Measurements from ENCODE around the gene CTTNBP2.

Gene CTTNBP2

DNA sequence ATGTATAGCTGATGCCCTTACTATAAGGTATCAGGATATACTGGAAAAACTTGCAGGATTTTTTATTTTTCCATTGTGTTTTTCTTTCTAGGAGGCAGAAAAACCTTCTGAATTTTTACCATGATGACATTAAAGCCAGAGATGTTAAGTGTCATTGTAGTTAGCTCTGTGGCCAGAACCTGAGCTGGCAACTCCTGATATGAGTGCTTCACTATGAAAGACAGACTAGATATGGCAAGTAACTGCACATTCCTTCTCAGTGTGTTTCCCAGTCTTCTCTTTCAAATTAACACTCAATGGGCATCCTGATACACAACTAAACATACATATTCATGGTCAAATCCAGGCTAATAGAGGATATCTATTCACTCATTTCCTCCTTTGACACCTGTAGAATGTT lies 166.2 kb downstream of the CTTNBP2 start:
- H3K4me1 ChIP-seq, result no peaks in the 10 kb centered on the region; a peak in 1 of 20 replicates
- no peaks in the 10 kb centered on the region; a peak in 1 of 22 replicates for H3K9me3 ChIP-seq (replicated peaks in 1 of 11)
- H3K9ac ChIP-seq, result no peak overlapping the region
- no peak overlapping the region for H3K27ac ChIP-seq
- H3K36me3 ChIP-seq, result no peaks in the 10 kb centered on the region
- H4K20me1 ChIP-seq, result no peaks in the 10 kb centered on the region
- TF ChIP-seq Cebpa-rat (IDR thresholded peaks at IDR 0.05), result no peak
- no peak overlapping the region for H3K4me3 ChIP-seq
- no peak overlapping the region for H3K4me2 ChIP-seq
- H3K27me3 ChIP-seq, result no peaks in the 10 kb centered on the region

DNA sequence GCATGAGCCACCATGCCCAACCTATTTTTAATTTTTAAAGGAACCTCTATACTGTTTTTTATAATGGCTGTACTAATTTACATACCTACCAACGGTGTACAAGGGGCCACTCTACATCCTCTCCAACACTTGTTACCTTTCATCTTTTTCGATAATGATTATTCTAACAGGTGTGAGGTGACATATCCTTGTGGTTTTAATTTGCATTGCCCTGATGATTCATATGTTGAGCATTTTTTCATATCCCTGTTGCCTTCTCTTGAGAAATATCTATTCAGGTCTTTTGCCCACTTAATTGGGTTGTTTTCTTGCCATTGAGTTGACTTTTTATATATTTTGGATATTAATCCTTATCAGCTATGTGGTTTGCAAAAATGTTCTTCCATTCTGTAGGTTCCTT lies 167.0 kb downstream of the CTTNBP2 start:
- no peak overlapping the region for H3K9ac ChIP-seq
- no peaks in the 10 kb centered on the region for H3K27me3 ChIP-seq
- no peaks in the 10 kb centered on the region for H3K36me3 ChIP-seq
- H3K4me2 ChIP-seq, result no peak overlapping the region
- H3K4me3 ChIP-seq, result no peak overlapping the region
- no peaks in the 10 kb centered on the region for H3K4me1 ChIP-seq
- H3K27ac ChIP-seq, result no peak overlapping the region
- TF ChIP-seq Cebpa-rat (IDR thresholded peaks at IDR 0.05), result no peak
- H4K20me1 ChIP-seq, result no peaks in the 10 kb centered on the region
- H3K9me3 ChIP-seq (replicated peaks in 1 of 11), result no peaks in the 10 kb centered on the region; a peak in 1 of 22 replicates

DNA sequence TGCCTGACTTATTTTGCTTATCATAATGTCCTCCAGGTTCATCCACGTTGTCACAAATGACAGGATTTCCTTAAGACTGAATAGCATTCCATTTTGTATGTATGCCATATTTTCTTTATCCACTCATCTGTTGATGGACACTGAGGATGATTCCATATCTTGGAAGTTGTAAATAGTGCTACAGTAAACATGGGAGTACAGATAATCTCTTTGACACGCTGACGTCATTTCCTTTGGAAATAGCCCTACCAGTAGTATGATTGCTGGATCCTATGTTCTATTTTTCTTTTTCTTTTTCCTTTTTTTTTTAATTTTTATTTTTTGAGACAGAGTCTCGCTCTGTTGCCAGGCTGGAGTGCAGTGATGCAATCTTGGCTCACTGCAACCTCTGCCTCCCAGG lies 167.6 kb downstream of the CTTNBP2 start:
- TF ChIP-seq Cebpa-rat (IDR thresholded peaks at IDR 0.05), result no peak
- H3K36me3 ChIP-seq, result no peaks in the 10 kb centered on the region
- no peak overlapping the region for H3K27ac ChIP-seq
- no peak overlapping the region for H3K9ac ChIP-seq
- H3K27me3 ChIP-seq, result no peaks in the 10 kb centered on the region
- no peaks in the 10 kb centered on the region for H4K20me1 ChIP-seq
- H3K4me3 ChIP-seq, result no peak overlapping the region
- H3K4me2 ChIP-seq, result no peak overlapping the region
- H3K4me1 ChIP-seq, result no peaks in the 10 kb centered on the region
- H3K9me3 ChIP-seq (replicated peaks in 1 of 11), result no peaks in the 10 kb centered on the region; a peak in 1 of 22 replicates

- no peak for TF ChIP-seq Cebpa-rat (IDR thresholded peaks at IDR 0.05)
- H4K20me1 ChIP-seq, result no peaks in the 10 kb centered on the region
- no peaks in the 10 kb centered on the region for H3K36me3 ChIP-seq
- H3K27ac ChIP-seq, result no peak overlapping the region
- no peaks in the 10 kb centered on the region; a peak in 1 of 22 replicates for H3K9me3 ChIP-seq (replicated peaks in 1 of 11)
- no peak overlapping the region for H3K4me2 ChIP-seq
- no peak overlapping the region for H3K9ac ChIP-seq
- no peaks in the 10 kb centered on the region for H3K4me1 ChIP-seq
- no peak overlapping the region for H3K4me3 ChIP-seq
- H3K27me3 ChIP-seq, result no peaks in the 10 kb centered on the region
These were observed 169.2 kb downstream of the CTTNBP2 start for GRCh38 chr7:117704063-117704462.

DNA sequence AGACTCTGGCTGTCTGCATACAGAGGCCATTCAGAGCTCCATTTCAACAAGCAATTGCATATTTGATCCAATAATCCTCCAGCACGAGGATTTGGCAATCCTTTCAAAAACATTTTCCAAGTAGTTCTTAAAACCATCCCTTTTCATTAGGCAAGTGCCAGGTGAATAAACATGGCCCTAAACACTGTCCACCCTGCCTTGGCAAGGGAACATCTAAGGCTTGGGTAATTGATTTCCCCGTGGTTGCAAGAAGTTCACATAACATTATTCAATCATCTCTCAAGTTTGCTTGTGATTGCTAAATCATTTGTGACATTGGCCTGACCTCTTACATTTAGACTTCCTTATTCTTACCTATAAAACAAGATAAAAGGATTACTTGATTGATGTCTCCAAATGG lies 175.2 kb downstream of the CTTNBP2 start:
- Histone ChIP-seq H3K9ac (no peak overlapping the region), H4K20me1 (no peaks in the 10 kb centered on the region), H3K4me2 (no peak overlapping the region), H3K27me3 (no peaks in the 10 kb centered on the region), H3K9me3 (replicated peaks in 1 of 11) (no peaks in the 10 kb centered on the region), H3K4me1 (no peaks in the 10 kb centered on the region), H3K4me3 (no peak overlapping the region), H3K27ac (no peak overlapping the region), H3K36me3 (no peaks in the 10 kb centered on the region)
- no peak for TF ChIP-seq Cebpa-rat (IDR thresholded peaks at IDR 0.05)

GRCh38 chr7:117692338-117692737 lies 180.9 kb downstream of the CTTNBP2 start:
- Histone ChIP-seq H3K27ac (no peak overlapping the region), H3K36me3 (no peaks in the 10 kb centered on the region), H3K4me1 (no peaks in the 10 kb centered on the region), H3K9ac (no peak overlapping the region), H3K4me2 (no peak overlapping the region), H3K9me3 (replicated peaks in 1 of 11) (no peaks in the 10 kb centered on the region), H4K20me1 (no peaks in the 10 kb centered on the region), H3K27me3 (no peaks in the 10 kb centered on the region), H3K4me3 (no peak overlapping the region)
- TF ChIP-seq Cebpa-rat (IDR thresholded peaks at IDR 0.05), result no peak

DNA sequence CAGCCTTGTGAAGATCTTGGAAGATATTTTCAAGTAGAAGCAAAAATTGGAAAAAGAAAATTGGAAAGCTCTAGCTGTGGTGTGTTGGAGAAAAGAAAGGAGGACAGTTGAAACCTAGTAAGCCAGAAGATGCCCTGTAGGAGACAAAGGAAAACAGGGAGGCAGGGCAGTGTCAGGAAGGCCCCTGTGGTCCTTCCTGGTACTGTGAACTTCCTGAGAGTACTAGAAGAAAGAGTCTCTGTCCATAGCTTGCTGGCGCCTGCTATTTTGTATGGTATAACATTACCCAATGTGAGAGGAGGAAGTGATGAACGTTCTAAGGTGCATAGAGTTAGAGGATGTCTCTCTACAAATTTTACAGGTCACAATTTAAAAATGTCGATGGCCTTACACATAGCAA lies 183.1 kb downstream of the CTTNBP2 start:
- H4K20me1 ChIP-seq, result no peaks in the 10 kb centered on the region
- TF ChIP-seq Cebpa-rat (IDR thresholded peaks at IDR 0.05), result no peak
- no peaks in the 10 kb centered on the region for H3K36me3 ChIP-seq
- H3K4me2 ChIP-seq, result no peak overlapping the region
- no peak overlapping the region for H3K27ac ChIP-seq
- H3K27me3 ChIP-seq, result no peaks in the 10 kb centered on the region
- no peak overlapping the region for H3K4me3 ChIP-seq
- H3K9me3 ChIP-seq (replicated peaks in 1 of 11), result no peaks in the 10 kb centered on the region
- no peaks in the 10 kb centered on the region for H3K4me1 ChIP-seq
- no peak overlapping the region for H3K9ac ChIP-seq

DNA sequence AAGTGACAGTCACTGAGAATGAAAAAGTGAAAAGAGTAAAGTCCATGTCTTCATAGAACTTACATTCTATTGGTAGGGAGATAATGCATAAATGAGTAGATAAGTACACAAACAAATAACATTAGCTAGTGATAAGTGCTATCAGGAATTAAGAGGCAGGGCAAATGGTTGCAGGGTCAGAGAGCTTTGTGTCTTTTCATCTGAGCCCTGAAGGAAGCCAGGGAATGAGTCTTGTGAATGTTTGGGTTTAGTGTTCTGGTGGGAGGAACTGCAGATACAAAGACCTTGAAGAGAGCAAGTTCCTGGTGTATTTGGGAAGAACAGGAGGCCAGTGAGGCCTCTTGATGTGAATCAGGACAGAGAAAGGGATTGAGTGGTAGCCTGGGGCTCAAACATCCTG lies 183.8 kb downstream of the CTTNBP2 start:
- H3K9ac ChIP-seq, result no peak overlapping the region
- no peaks in the 10 kb centered on the region for H4K20me1 ChIP-seq
- H3K36me3 ChIP-seq, result no peaks in the 10 kb centered on the region
- H3K4me3 ChIP-seq, result no peak overlapping the region
- H3K27me3 ChIP-seq, result no peaks in the 10 kb centered on the region
- no peak overlapping the region for H3K4me2 ChIP-seq
- H3K27ac ChIP-seq, result no peak overlapping the region
- H3K9me3 ChIP-seq (replicated peaks in 1 of 11), result no peaks in the 10 kb centered on the region
- no peak for TF ChIP-seq Cebpa-rat (IDR thresholded peaks at IDR 0.05)
- H3K4me1 ChIP-seq, result no peaks in the 10 kb centered on the region

- Histone ChIP-seq H4K20me1 (no peaks in the 10 kb centered on the region), H3K9ac (no peak overlapping the region), H3K4me2 (no peak overlapping the region), H3K4me3 (no peak overlapping the region), H3K4me1 (no peaks in the 10 kb centered on the region), H3K27me3 (no peaks in the 10 kb centered on the region), H3K36me3 (no peaks in the 10 kb centered on the region), H3K9me3 (replicated peaks in 1 of 11) (no peaks in the 10 kb centered on the region), H3K27ac (no peak overlapping the region)
- no peak for TF ChIP-seq Cebpa-rat (IDR thresholded peaks at IDR 0.05)
These were observed 185.1 kb downstream of the CTTNBP2 start for GRCh38 chr7:117688126-117688525.

- Histone ChIP-seq H3K4me3 (no peak overlapping the region), H3K27ac (no peak overlapping the region), H3K27me3 (no peaks in the 10 kb centered on the region), H3K9ac (no peak overlapping the region), H4K20me1 (no peaks in the 10 kb centered on the region), H3K4me1 (no peaks in the 10 kb centered on the region), H3K9me3 (replicated peaks in 1 of 11) (no peaks in the 10 kb centered on the region), H3K4me2 (no peak overlapping the region), H3K36me3 (no peaks in the 10 kb centered on the region)
- no peak for TF ChIP-seq Cebpa-rat (IDR thresholded peaks at IDR 0.05)
These were observed 186.8 kb downstream of the CTTNBP2 start for GRCh38 chr7:117686311-117686935.

Measured in BLaER1 treated with 17β-estradiol and CSF1 and Interleukin-3, amounts not matched to agents 10 nM and 100 nM (cell line).